ENCODE measurements around the gene FABP7. TPM values are rescaled to one million over a fixed set of nuclear protein-coding genes. Genes with fewer than 3 reads are reported as not detected.

Gene FABP7
- total and polyA plus RNA-seq, 9 donors = 0.66 to 4.7 (median 1.5) TPM

DNA sequence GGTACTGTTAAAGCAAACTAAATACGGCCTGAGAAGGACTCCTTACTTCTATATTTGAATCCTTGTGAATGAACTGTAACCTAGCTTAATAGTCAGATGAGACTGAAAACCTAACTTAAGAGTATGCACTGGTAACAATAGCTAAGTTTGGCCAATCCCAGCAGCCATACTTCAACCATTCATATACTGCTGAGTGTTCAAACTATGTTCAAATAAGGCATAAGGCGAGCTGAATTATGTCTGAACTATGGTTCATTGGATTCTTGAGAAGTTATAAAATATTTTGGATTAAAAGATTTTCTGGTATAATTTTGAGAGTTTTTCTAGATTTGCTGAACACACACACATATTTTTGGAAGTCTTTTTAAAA lies 11.8 kb downstream of the FABP7 start:
- no CpG with 5 or more reads among the region's 2 CpGs for WGBS (ENCODE audit: insufficient coverage)
- H3K4me3 ChIP-seq (ENCODE audit: low read length) = no peak overlapping the region
- no peak for DNase-seq

GRCh38 chr6:122792766-122793165 lies 13.2 kb downstream of the FABP7 start:
- Histone ChIP-seq H3K27ac (ENCODE audit: low read length) (no peak overlapping the region), H3K27me3 (ENCODE audit: control insufficient read depth, insufficient read depth, low read length) (peaks cover 2% of the 10 kb centered on the region), H3K4me3 (ENCODE audit: low read length) (no peak overlapping the region), H3K4me1 (ENCODE audit: control insufficient read depth, insufficient read depth, low read length) (peaks cover 15% of the 10 kb centered on the region), H3K36me3 (ENCODE audit: control insufficient read depth, insufficient read depth, low read length) (no peaks in the 10 kb centered on the region), H3K9me3 (replicated peaks; ENCODE audit: control insufficient read depth, low read depth, low read length) (no peaks in the 10 kb centered on the region)
- DNase-seq = no peak
- 76% methylated on average over 2 of the region's 2 CpGs for WGBS (ENCODE audit: insufficient coverage)

More for the DNA sequence above, 11.8 kb downstream of the FABP7 start:
- no peak overlapping the region for H3K27ac ChIP-seq (ENCODE audit: low read length)
- peaks cover 15% of the 10 kb centered on the region for H3K4me1 ChIP-seq (ENCODE audit: control insufficient read depth, insufficient read depth, low read length)
- H3K36me3 ChIP-seq (ENCODE audit: control insufficient read depth, insufficient read depth, low read length) = no peaks in the 10 kb centered on the region
- H3K27me3 ChIP-seq (ENCODE audit: control insufficient read depth, insufficient read depth, low read length) = peaks cover 2% of the 10 kb centered on the region
- H3K9me3 ChIP-seq (replicated peaks; ENCODE audit: control insufficient read depth, low read depth, low read length) = no peaks in the 10 kb centered on the region

GRCh38 chr6:122797537-122797936 lies 18.0 kb downstream of the FABP7 start:
- DNase-seq = no peak
- 83% methylated on average over 1 of the region's 3 CpGs for WGBS (ENCODE audit: insufficient coverage)
- Histone ChIP-seq H3K27me3 (ENCODE audit: control insufficient read depth, insufficient read depth, low read length) (no peaks in the 10 kb centered on the region), H3K9me3 (replicated peaks; ENCODE audit: control insufficient read depth, low read depth, low read length) (no peaks in the 10 kb centered on the region), H3K36me3 (ENCODE audit: control insufficient read depth, insufficient read depth, low read length) (peaks cover 2% of the 10 kb centered on the region), H3K4me1 (ENCODE audit: control insufficient read depth, insufficient read depth, low read length) (no peaks in the 10 kb centered on the region), H3K4me3 (ENCODE audit: low read length) (no peak overlapping the region), H3K27ac (ENCODE audit: low read length) (no peak overlapping the region)

DNA sequence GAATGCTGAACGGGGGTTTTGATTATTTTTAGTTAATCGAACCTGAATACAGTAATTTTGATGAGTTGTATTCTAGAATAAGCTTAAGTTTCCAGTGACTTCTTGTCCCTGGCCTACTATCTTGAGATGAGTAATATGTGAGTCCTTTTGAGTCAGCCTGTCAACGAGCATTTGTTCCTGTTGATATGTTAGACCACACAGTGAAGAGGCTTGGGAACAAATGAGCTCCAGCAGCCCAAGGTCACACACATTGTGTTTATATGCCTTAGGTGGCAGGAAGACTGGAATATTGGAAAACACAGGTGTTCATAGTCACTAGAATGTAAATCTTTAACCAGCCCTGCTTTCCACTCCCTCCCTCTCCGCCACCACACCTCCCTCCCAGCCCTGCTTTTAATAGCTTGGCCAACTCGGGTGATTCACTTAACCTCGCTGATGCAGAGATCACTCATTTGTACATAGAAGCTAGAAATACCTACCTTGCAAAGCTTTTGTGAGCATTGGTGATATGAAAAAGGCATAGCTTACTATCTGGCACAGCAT lies 18.7 kb downstream of the FABP7 start:
- H3K4me1 ChIP-seq (ENCODE audit: control insufficient read depth, insufficient read depth, low read length) = no peaks in the 10 kb centered on the region
- DNase-seq = no peak
- H3K27ac ChIP-seq (ENCODE audit: low read length) = no peak overlapping the region
- no peaks in the 10 kb centered on the region for H3K9me3 ChIP-seq (replicated peaks; ENCODE audit: control insufficient read depth, low read depth, low read length)
- H3K27me3 ChIP-seq (ENCODE audit: control insufficient read depth, insufficient read depth, low read length) = no peaks in the 10 kb centered on the region
- WGBS (ENCODE audit: insufficient coverage) = 49% methylated on average over 4 of the region's 6 CpGs
- H3K4me3 ChIP-seq (ENCODE audit: low read length) = no peak overlapping the region
- H3K36me3 ChIP-seq (ENCODE audit: control insufficient read depth, insufficient read depth, low read length) = peaks cover 2% of the 10 kb centered on the region

DNA sequence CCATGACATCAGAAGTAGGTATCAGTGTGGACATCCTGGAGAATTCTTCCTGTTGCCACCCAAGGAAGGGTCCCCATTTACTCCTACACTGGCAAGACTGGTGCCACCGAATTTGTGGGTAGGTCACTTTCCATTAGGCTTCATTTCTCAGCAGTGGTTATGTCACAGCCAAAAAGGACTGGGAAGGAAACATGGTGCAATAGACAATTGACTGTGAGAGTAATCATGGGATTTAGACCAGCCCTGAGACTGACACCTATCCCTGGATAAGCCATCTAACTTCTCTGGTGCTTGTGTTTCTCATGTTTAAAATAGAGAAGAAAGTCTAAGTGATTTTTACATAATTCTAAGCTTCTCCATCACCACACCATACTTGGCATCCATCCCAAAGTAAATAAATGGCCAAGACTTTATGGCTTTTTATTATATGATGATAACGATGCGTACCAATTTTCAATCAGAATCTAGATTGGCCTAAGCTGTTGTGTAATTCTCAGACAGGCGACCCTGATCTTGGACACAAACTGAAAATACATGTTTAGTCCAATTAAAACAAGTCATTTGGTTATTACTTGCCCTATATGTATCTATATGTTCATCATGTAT lies 19.7 kb downstream of the FABP7 start:
- WGBS (ENCODE audit: insufficient coverage) = 71% methylated on average over 1 of the region's 4 CpGs
- H3K27ac ChIP-seq (ENCODE audit: low read length) = no peak overlapping the region

DNA sequence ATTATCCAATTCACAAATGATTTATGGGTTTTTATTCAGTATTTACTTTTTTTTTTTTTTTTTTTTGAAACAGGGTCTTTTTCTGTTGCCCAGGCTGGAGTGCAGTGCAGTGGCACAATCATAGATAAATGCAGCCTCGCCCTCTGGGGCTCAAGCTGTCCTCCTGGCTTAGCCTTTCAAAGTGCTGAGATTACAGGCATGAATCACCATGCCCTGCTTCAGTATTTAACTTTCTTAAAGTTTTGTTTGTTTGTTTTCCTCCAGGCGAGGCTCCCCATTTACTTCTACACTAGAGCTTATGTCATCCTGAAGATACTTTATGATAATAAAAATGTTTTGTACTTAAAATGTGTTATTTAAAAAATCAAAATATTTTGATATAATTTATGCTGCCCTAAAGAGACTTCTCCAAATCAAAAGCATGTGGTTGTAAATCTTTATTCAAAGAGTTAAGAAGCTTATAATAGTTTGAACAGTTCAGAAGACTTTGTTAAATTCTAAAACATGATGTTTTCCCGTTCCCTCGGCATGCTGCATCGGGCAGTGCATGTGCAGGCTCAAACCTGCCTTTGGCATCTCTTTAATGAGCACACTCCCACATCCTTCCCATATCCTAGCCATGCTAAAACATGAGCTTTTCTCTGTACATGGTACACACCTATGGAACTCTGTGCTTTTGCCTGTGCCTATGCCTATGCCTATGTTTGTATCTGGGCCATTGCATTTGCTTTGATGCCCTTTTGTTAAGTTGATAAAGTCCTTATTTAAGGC lies 20.6 kb downstream of the FABP7 start:
- no peaks in the 10 kb centered on the region for H3K27me3 ChIP-seq (ENCODE audit: control insufficient read depth, insufficient read depth, low read length)
- no peaks in the 10 kb centered on the region for H3K9me3 ChIP-seq (replicated peaks; ENCODE audit: control insufficient read depth, low read depth, low read length)
- WGBS (ENCODE audit: insufficient coverage) = 80% methylated on average over 4 of the region's 5 CpGs
- no peaks in the 10 kb centered on the region for H3K4me1 ChIP-seq (ENCODE audit: control insufficient read depth, insufficient read depth, low read length)
- H3K4me3 ChIP-seq (ENCODE audit: low read length) = no peak overlapping the region
- H3K27ac ChIP-seq (ENCODE audit: low read length) = no peak overlapping the region
- peaks cover 2% of the 10 kb centered on the region for H3K36me3 ChIP-seq (ENCODE audit: control insufficient read depth, insufficient read depth, low read length)
- DNase-seq = no peak

More for the DNA sequence above, 19.7 kb downstream of the FABP7 start:
- Histone ChIP-seq H3K36me3 (ENCODE audit: control insufficient read depth, insufficient read depth, low read length) (peaks cover 2% of the 10 kb centered on the region), H3K4me1 (ENCODE audit: control insufficient read depth, insufficient read depth, low read length) (no peaks in the 10 kb centered on the region), H3K4me3 (ENCODE audit: low read length) (no peak overlapping the region), H3K27me3 (ENCODE audit: control insufficient read depth, insufficient read depth, low read length) (no peaks in the 10 kb centered on the region), H3K9me3 (replicated peaks; ENCODE audit: control insufficient read depth, low read depth, low read length) (no peaks in the 10 kb centered on the region)
- no peak for DNase-seq

GRCh38 chr6:122800906-122801305 lies 21.4 kb downstream of the FABP7 start:
- no peak for DNase-seq
- no CpG with 5 or more reads among the region's 3 CpGs for WGBS (ENCODE audit: insufficient coverage)
- Histone ChIP-seq H3K27me3 (ENCODE audit: control insufficient read depth, insufficient read depth, low read length) (no peaks in the 10 kb centered on the region), H3K36me3 (ENCODE audit: control insufficient read depth, insufficient read depth, low read length) (peaks cover 2% of the 10 kb centered on the region), H3K9me3 (replicated peaks; ENCODE audit: control insufficient read depth, low read depth, low read length) (no peaks in the 10 kb centered on the region), H3K4me3 (ENCODE audit: low read length) (no peak overlapping the region), H3K4me1 (ENCODE audit: control insufficient read depth, insufficient read depth, low read length) (no peaks in the 10 kb centered on the region), H3K27ac (ENCODE audit: low read length) (no peak overlapping the region)

DNA sequence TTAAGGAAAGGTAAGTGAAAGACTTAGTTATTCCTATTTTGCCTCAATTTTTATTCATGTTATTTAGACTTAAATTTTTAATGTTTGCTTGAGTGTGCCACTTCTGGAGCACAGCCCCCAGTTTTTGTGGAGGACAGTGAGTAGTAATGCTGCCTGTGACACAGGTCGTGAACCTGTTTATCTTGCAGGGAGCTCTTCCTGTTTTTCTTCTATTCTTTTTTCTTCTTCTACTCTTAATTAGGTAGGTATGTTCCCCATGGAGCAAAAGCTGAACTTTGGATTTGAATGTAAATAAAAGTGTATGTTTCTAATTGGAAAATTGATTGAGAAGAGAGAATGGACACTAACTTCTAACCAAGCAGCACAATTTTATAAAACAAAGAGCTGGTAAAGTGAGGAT lies 21.9 kb downstream of the FABP7 start:
- no CpG with 5 or more reads among the region's 1 CpG for WGBS (ENCODE audit: insufficient coverage)
- DNase-seq = no peak
- Histone ChIP-seq H3K36me3 (ENCODE audit: control insufficient read depth, insufficient read depth, low read length) (peaks cover 2% of the 10 kb centered on the region), H3K4me3 (ENCODE audit: low read length) (no peak overlapping the region), H3K27ac (ENCODE audit: low read length) (no peak overlapping the region), H3K9me3 (replicated peaks; ENCODE audit: control insufficient read depth, low read depth, low read length) (no peaks in the 10 kb centered on the region), H3K4me1 (ENCODE audit: control insufficient read depth, insufficient read depth, low read length) (no peaks in the 10 kb centered on the region), H3K27me3 (ENCODE audit: control insufficient read depth, insufficient read depth, low read length) (no peaks in the 10 kb centered on the region)

GRCh38 chr6:122803171-122803661 lies 23.7 kb downstream of the FABP7 start:
- no peaks in the 10 kb centered on the region for H3K27me3 ChIP-seq (ENCODE audit: control insufficient read depth, insufficient read depth, low read length)
- H3K36me3 ChIP-seq (ENCODE audit: control insufficient read depth, insufficient read depth, low read length) = peaks cover 2% of the 10 kb centered on the region
- no peaks in the 10 kb centered on the region for H3K9me3 ChIP-seq (replicated peaks; ENCODE audit: control insufficient read depth, low read depth, low read length)
- no peak overlapping the region for H3K4me3 ChIP-seq (ENCODE audit: low read length)
- no peak for DNase-seq
- H3K27ac ChIP-seq (ENCODE audit: low read length) = no peak overlapping the region
- no CpG with 5 or more reads among the region's 4 CpGs for WGBS (ENCODE audit: insufficient coverage)
- H3K4me1 ChIP-seq (ENCODE audit: control insufficient read depth, insufficient read depth, low read length) = no peaks in the 10 kb centered on the region

DNA sequence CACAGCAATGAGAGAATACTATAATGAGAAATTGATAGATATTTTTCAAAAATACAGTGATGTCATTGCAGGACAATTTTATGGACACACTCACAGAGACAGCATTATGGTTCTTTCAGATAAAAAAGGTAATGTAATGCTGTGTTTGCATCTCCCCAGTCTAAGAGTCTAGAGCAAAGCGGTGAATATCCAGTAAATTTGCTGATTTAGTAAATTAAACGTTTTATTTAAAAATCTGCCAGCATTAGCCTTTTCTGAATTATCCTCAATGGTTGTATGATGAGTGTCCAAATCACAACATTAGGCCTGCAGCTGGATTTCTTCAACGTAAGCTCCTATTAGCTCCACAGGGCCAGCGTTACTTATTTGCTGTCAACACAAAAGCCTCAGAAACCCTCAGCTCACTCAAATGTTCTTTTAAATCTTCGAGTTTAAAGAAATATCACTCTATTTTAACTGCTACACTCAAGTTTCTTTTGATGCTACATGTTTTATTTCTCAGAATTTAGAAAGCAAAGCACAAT lies 25.5 kb downstream of the FABP7 start:
- Histone ChIP-seq H3K27me3 (ENCODE audit: control insufficient read depth, insufficient read depth, low read length) (no peaks in the 10 kb centered on the region), H3K9me3 (replicated peaks; ENCODE audit: control insufficient read depth, low read depth, low read length) (no peaks in the 10 kb centered on the region), H3K27ac (ENCODE audit: low read length) (no peak overlapping the region), H3K4me3 (ENCODE audit: low read length) (no peak overlapping the region), H3K4me1 (ENCODE audit: control insufficient read depth, insufficient read depth, low read length) (no peaks in the 10 kb centered on the region), H3K36me3 (ENCODE audit: control insufficient read depth, insufficient read depth, low read length) (peaks cover under 1% of the 10 kb centered on the region)
- no CpG with 5 or more reads among the region's 5 CpGs for WGBS (ENCODE audit: insufficient coverage)
- DNase-seq = no peak
